Stimulated activated memory B cell treated with anti-CD40 and anti-IgM and Interleukin-4, amounts not matched to agents 10 μg/mL and 1 μg/mL and 100 μg/mL, for 72 hours (primary cell): Measurements from ENCODE around the gene GJB6.

Experiments used
- ATAC-seq: fragments of 150-1000 bp; cut with Tn5 transposase; 2 replicates; pipeline ENCODE4 v1.10.0; 2021
- H3K27ac Mint-ChIP-seq: one replicate; pipeline ENCODE4 v1.8.0; 2022; ENCODE audit warnings: mild to moderate bottlenecking, mixed read lengths
- H3K27me3 Mint-ChIP-seq: one replicate; pipeline ENCODE4 v1.8.0; 2022; ENCODE audit warnings: mixed read lengths
- H3K36me3 Mint-ChIP-seq: one replicate; pipeline ENCODE4 v1.8.0; 2022; ENCODE audit warnings: mixed read lengths
- H3K4me1 Mint-ChIP-seq: one replicate; pipeline ENCODE4 v1.8.0; 2022; ENCODE audit warnings: mixed read lengths
- H3K4me3 Mint-ChIP-seq: one replicate; pipeline ENCODE4 v1.8.0; 2022; ENCODE audit warnings: mild to moderate bottlenecking, moderate library complexity, mixed read lengths
- H3K9me3 Mint-ChIP-seq: one replicate; pipeline ENCODE4 v1.8.0; 2022; ENCODE audit warnings: mixed read lengths

GJB6 gene

DNA sequence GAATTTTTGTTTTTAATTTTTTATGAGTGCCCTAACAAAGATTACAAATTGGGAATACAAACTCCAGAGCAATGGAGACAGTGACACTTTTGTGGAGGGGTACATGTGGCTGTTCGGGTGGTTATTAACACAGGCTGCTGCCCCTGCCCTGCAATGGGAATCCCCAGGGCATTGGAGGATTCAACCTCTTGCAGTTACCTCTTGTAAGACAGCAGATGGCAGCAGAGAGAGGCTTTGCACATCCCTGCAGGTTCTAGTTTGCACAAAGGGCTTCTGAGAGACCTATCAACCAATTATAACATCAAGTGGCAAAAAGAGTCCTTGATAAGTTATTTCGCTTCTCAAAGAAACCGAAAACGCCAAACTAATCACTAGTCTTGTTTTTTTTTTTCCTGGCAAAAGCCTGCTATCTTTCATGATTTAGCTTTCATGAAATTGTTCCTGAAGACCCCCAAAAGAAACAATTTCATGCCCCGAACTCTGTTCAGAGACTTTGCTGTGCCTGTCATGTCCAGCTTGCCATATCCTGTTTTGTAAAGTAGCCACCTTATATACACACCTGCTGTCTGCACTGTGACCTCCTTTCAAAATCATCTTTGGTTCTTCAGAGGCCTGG is 49.8 kb downstream of the GJB6 start:
- peak; percentile 77 for ATAC-seq
- Mint-ChIP-seq H3K36me3 (no peaks in the 10 kb centered on the region), H3K27ac (no peak overlapping the region), H3K4me3 (no peak overlapping the region), H3K27me3 (peaks cover 41% of the 10 kb centered on the region), H3K9me3 (no peaks in the 10 kb centered on the region), H3K4me1 (no peaks in the 10 kb centered on the region)

- H3K4me1 Mint-ChIP-seq = no peaks in the 10 kb centered on the region
- no peaks in the 10 kb centered on the region for H3K36me3 Mint-ChIP-seq
- ATAC-seq = no peak
- peaks cover 53% of the 10 kb centered on the region for H3K27me3 Mint-ChIP-seq
- no peaks in the 10 kb centered on the region for H3K9me3 Mint-ChIP-seq
- H3K27ac Mint-ChIP-seq = no peak overlapping the region
- no peak overlapping the region for H3K4me3 Mint-ChIP-seq
Observed at GRCh38 chr13:20181188-20181587, 50.9 kb downstream of the GJB6 start.

GRCh38 chr13:20178156-20178555 is 54.0 kb downstream of the GJB6 start:
- peaks cover 60% of the 10 kb centered on the region for H3K27me3 Mint-ChIP-seq
- no peak overlapping the region for H3K4me3 Mint-ChIP-seq
- H3K9me3 Mint-ChIP-seq = no peaks in the 10 kb centered on the region

GRCh38 chr13:20177049-20177831 is 54.9 kb downstream of the GJB6 start:
- Mint-ChIP-seq H3K4me1 (peaks cover 20% of the 10 kb centered on the region), H3K27ac (no peak overlapping the region), H3K9me3 (no peaks in the 10 kb centered on the region), H3K4me3 (no peak overlapping the region), H3K36me3 (no peaks in the 10 kb centered on the region), H3K27me3 (peaks cover 60% of the 10 kb centered on the region)
- no peak for ATAC-seq

More at GRCh38 chr13:20178156-20178555, 54.0 kb downstream of the GJB6 start:
- no peaks in the 10 kb centered on the region for H3K36me3 Mint-ChIP-seq
- peaks cover 20% of the 10 kb centered on the region for H3K4me1 Mint-ChIP-seq
- H3K27ac Mint-ChIP-seq = no peak overlapping the region
- no peak for ATAC-seq

DNA sequence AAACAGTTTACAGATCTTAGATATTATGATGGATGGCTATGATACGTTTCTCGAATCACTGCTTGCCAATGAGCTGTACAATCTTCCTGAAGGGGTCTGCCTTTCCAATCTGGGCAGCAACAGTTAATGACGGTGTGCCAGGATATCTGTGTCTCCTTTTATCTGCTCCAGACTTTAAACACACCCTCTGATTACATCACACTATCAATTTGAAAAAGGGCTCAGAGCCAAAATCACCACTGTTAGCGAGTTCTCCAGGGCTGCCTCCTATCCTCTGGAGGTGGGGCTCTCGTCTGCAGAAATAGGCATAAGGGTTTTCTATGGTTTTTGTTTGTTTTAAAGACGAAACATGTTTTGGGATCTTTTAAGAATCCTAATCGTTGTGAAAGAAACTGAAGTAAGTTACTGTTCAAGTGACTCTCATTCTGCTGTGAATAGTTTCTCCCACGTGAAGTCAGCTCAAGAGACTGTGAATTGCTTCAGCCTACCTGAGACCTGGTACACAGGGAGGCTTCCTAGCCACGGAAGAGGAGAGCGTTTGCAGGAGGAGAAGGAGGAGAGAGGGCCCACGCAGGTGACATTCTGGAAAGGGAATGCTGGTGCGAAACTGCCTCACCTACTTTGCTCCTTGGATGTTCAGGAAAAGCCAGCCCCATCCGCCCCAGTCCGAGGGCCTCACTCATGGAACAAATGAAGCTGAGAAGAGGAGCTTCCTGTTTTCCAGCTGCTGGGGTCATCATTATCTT is 56.0 kb downstream of the GJB6 start:
- Mint-ChIP-seq H3K27ac (no peak overlapping the region), H3K4me1 (peaks cover 24% of the 10 kb centered on the region), H3K27me3 (peaks cover 56% of the 10 kb centered on the region), H3K36me3 (no peaks in the 10 kb centered on the region), H3K4me3 (no peak overlapping the region), H3K9me3 (no peaks in the 10 kb centered on the region)
- no peak for ATAC-seq

- no peak overlapping the region for H3K4me3 Mint-ChIP-seq
- peaks cover 31% of the 10 kb centered on the region for H3K4me1 Mint-ChIP-seq
- H3K9me3 Mint-ChIP-seq = no peaks in the 10 kb centered on the region
- no peak for ATAC-seq
- peaks cover 54% of the 10 kb centered on the region for H3K27me3 Mint-ChIP-seq
- no peaks in the 10 kb centered on the region for H3K36me3 Mint-ChIP-seq
- H3K27ac Mint-ChIP-seq = no peak overlapping the region
Observed at GRCh38 chr13:20175406-20175794, 56.7 kb downstream of the GJB6 start.

- peak; percentile 93 for ATAC-seq
- Mint-ChIP-seq H3K9me3 (no peaks in the 10 kb centered on the region), H3K4me3 (no peak overlapping the region), H3K27ac (no peak overlapping the region), H3K27me3 (peaks cover 53% of the 10 kb centered on the region), H3K4me1 (peaks cover 31% of the 10 kb centered on the region), H3K36me3 (no peaks in the 10 kb centered on the region)
Observed at GRCh38 chr13:20174656-20175405, 57.3 kb downstream of the GJB6 start.

GRCh38 chr13:20173116-20173746 is 58.9 kb downstream of the GJB6 start:
- peaks cover 31% of the 10 kb centered on the region for H3K4me1 Mint-ChIP-seq
- no peaks in the 10 kb centered on the region for H3K36me3 Mint-ChIP-seq
- ATAC-seq = no peak
- H3K27me3 Mint-ChIP-seq = peaks cover 51% of the 10 kb centered on the region
- no peak overlapping the region for H3K27ac Mint-ChIP-seq
- no peak overlapping the region for H3K4me3 Mint-ChIP-seq
- no peaks in the 10 kb centered on the region for H3K9me3 Mint-ChIP-seq
